OCI-LY7 (cell line): ENCODE measurements around the gene C1orf198. TPM values are rescaled to one million over a fixed set of nuclear protein-coding genes. Genes with fewer than 3 reads are reported as not detected.

Source experiments
- BruUV-seq: library from RNA; stranded (reverse); fragments of 400-500 nt; replicated peaks from 2 replicates; lab custom pipeline; 2021; lab: Mats Ljungman, UMichigan
- CTCF ChIA-PET: fragments of 300-600 bp; sonication (Branson Sonifier 250); formaldehyde crosslinking; loops from one replicate; lab custom pipeline; 2022; ENCODE audit warnings: antibody characterized with exemption; ENCODE audit not compliant: unreplicated experiment; lab: Charles Lee
- POLR2A ChIA-PET: fragments of 300-600 bp; sonication (Branson Sonifier 250); formaldehyde crosslinking; loops from one replicate; lab custom pipeline; 2022; ENCODE audit warnings: antibody characterized with exemption; lab: Charles Lee
- DNase-seq: peaks from one replicate; pipeline ENCODE4 v3.0.0-alpha.2; 2015; ENCODE audit warnings: low spot score
- H2AFZ ChIP-seq: fragments of 200-600 bp; sonication (generic), shearing (Covaris generic); 2 replicates; pipeline ENCODE4 v1.6.1; 2014; ENCODE audit warnings: mild to moderate bottlenecking, antibody characterized with exemption, low read length, moderate library complexity
- H3K27ac ChIP-seq: fragments of 200-600 bp; sonication (generic); 2 replicates; pipeline ENCODE4 v1.5.1; 2014; ENCODE audit warnings: mixed run types, low read depth, mild to moderate bottlenecking, moderate library complexity, low read length, inconsistent platforms; ENCODE audit not compliant: poor library complexity, severe bottlenecking
- H3K36me3 ChIP-seq: fragments of 200-600 bp; sonication (generic); 2 replicates; pipeline ENCODE4 v1.6.1; 2014; ENCODE audit warnings: mild to moderate bottlenecking, antibody characterized with exemption, low read length, moderate library complexity, mixed read lengths; ENCODE audit not compliant: insufficient read depth
- H3K4me1 ChIP-seq: fragments of 200-600 bp; sonication (generic); 2 replicates; pipeline ENCODE4 v1.5.1; 2014; ENCODE audit warnings: mild to moderate bottlenecking, low read length; ENCODE audit not compliant: insufficient read depth, poor library complexity, severe bottlenecking
- H3K4me2 ChIP-seq: fragments of 200-600 bp; sonication (generic); 2 replicates; pipeline ENCODE4 v1.6.1; 2014; ENCODE audit warnings: mild to moderate bottlenecking, low read length
- H3K4me3 ChIP-seq: fragments of 200-600 bp; sonication (generic); 2 replicates; pipeline ENCODE4 v1.5.1; 2014; ENCODE audit warnings: mild to moderate bottlenecking, low read depth, low read length; ENCODE audit not compliant: poor library complexity, severe bottlenecking
- H3K79me2 ChIP-seq: fragments of 200-600 bp; sonication (generic); 2 replicates; pipeline ENCODE4 v1.6.1; 2016; ENCODE audit warnings: low read depth, mild to moderate bottlenecking, low read length, moderate library complexity, mixed read lengths; ENCODE audit not compliant: insufficient read depth
- H3K9me2 ChIP-seq: fragments of 200-600 bp; sonication (generic); 2 replicates; pipeline ENCODE4 v1.6.1; 2016; ENCODE audit warnings: mild to moderate bottlenecking, low read length, mixed read lengths; ENCODE audit not compliant: insufficient read depth
- H3K9me3 ChIP-seq: fragments of 200-600 bp; sonication (generic); 2 replicates; pipeline ENCODE4 v1.6.1; 2014; ENCODE audit warnings: mild to moderate bottlenecking, mixed run types, low read length, mixed read lengths
- H4K20me1 ChIP-seq: fragments of 200-600 bp; sonication (generic); 2 replicates; pipeline ENCODE4 v1.6.1; 2014; ENCODE audit warnings: mild to moderate bottlenecking, antibody characterized with exemption, low read length, moderate library complexity, mixed read lengths; ENCODE audit not compliant: insufficient read depth
- CTCF ChIP-seq: fragments of 200-600 bp; sonication (generic); conservative IDR thresholded peaks from 2 replicates; pipeline ENCODE4 v1.5.1; 2014; ENCODE audit warnings: mild to moderate bottlenecking, antibody characterized with exemption, low read length, moderate library complexity, mixed read lengths
- EZH2phosphoT487 ChIP-seq: fragments of 200-600 bp; sonication (generic); IDR thresholded peaks from 2 replicates; pipeline ENCODE4 v1.6.1; 2018; ENCODE audit warnings: low read depth, borderline replicate concordance, mild to moderate bottlenecking, mixed run types, antibody characterized with exemption, low read length, moderate library complexity, mixed read lengths
- intact Hi-C: fragments of 100-400 bp; cut with micrococcal nuclease; formaldehyde crosslinking; loops from one replicate; pipeline ENCODE4 v1.10.0; 2022; ENCODE audit not compliant: unreplicated experiment
- total RNA-seq, 2 experiments: library from RNA; depleted of rRNA in 1 of 2; stranded (reverse); fragments of >200 nt in 1 of 2; shearing (Covaris generic) in 1 of 2; gene quantifications; 2 replicates each; pipeline ENCODE4 v1.2.3, GENCODE V29; 2014 to 2022

C1orf198 gene
- total RNA-seq, 2 experiments from 2014 or later = 5.7 to 6.5 TPM

GRCh38 chr1:230858918-230859729 is 9.2 kb downstream of the C1orf198 start:
- BruUV-seq = no TSS peak
- Histone ChIP-seq H3K9me2 (no peaks in the 10 kb centered on the region), H3K79me2 (no peaks in the 10 kb centered on the region), H3K9me3 (no peaks in the 10 kb centered on the region), H4K20me1 (no peaks in the 10 kb centered on the region), H3K4me2 (no peak overlapping the region), H3K36me3 (no peaks in the 10 kb centered on the region), H3K4me1 (peaks cover 12% of the 10 kb centered on the region), H2AFZ (no peak overlapping the region), H3K4me3 (no peak overlapping the region), H3K27ac (no peak overlapping the region)
- ChIA-PET CTCF (no interaction called here), POLR2A (no interaction called here)
- no peak for TF ChIP-seq CTCF
- TF ChIP-seq EZH2phosphoT487 = no peak
- DNase-seq = no peak
- intact Hi-C loops = no loop called here

- no peaks in the 10 kb centered on the region for H3K36me3 ChIP-seq
- H3K27ac ChIP-seq = no peak overlapping the region
- no peaks in the 10 kb centered on the region for H3K79me2 ChIP-seq
- no peak overlapping the region for H3K4me3 ChIP-seq
- no peaks in the 10 kb centered on the region for H4K20me1 ChIP-seq
- CTCF ChIA-PET = no interaction called here
- TF ChIP-seq CTCF (no peak), EZH2phosphoT487 (no peak)
- no peaks in the 10 kb centered on the region for H3K9me3 ChIP-seq
- H3K4me1 ChIP-seq = peaks cover 7% of the 10 kb centered on the region
- H3K4me2 ChIP-seq = no peak overlapping the region
- DNase-seq = no peak
- intact Hi-C loops = no loop called here
- BruUV-seq = no TSS peak
- H2AFZ ChIP-seq = no peak overlapping the region
- POLR2A ChIA-PET = no interaction called here
- H3K9me2 ChIP-seq = no peaks in the 10 kb centered on the region
These were observed 10.0 kb downstream of the C1orf198 start for GRCh38 chr1:230858236-230858820.

- ChIA-PET POLR2A (no interaction called here), CTCF (no interaction called here)
- no peak overlapping the region for H3K27ac ChIP-seq
- no peak for TF ChIP-seq EZH2phosphoT487
- no peak for TF ChIP-seq CTCF
- intact Hi-C loops = no loop called here
- no peak overlapping the region for H3K4me2 ChIP-seq
- H3K4me3 ChIP-seq = no peak overlapping the region
- no peak for DNase-seq
- H3K4me1 ChIP-seq = peaks cover 2% of the 10 kb centered on the region
- BruUV-seq = no TSS peak
- no peaks in the 10 kb centered on the region for H3K9me3 ChIP-seq
- no peaks in the 10 kb centered on the region for H4K20me1 ChIP-seq
- H3K36me3 ChIP-seq = no peaks in the 10 kb centered on the region
- no peak overlapping the region for H2AFZ ChIP-seq
- H3K9me2 ChIP-seq = no peaks in the 10 kb centered on the region
- no peaks in the 10 kb centered on the region for H3K79me2 ChIP-seq
These were observed 10.5 kb downstream of the C1orf198 start for GRCh38 chr1:230857822-230858221.
